IPS DF 6.9 (cell line): ENCODE measurements around the gene ID2.
"Not testable (repeated sequence)": the region's sequence is repeated elsewhere in the genome, so short reads cannot be mapped to it uniquely, and the experiment has no call there.

ENCODE experiments used
- DNase-seq: peaks from one replicate; pipeline ENCODE4 v3.0.0-alpha.2; 2013; ENCODE audit warnings: low read depth, low spot score
- H3K27ac ChIP-seq: one replicate; pipeline ENCODE4 v1.5.1; 2013; ENCODE audit warnings: low read length, control low read depth
- H3K27me3 ChIP-seq: 2 replicates; pipeline ENCODE4 v1.6.1; 2013; ENCODE audit warnings: mild to moderate bottlenecking, low read length; ENCODE audit not compliant: control insufficient read depth, insufficient read depth
- H3K36me3 ChIP-seq: 2 replicates; pipeline ENCODE4 v1.6.1; 2013; ENCODE audit warnings: low read length; ENCODE audit not compliant: control insufficient read depth, insufficient read depth
- H3K4me1 ChIP-seq: 2 replicates; pipeline ENCODE4 v1.6.1; 2013; ENCODE audit warnings: low read length; ENCODE audit not compliant: control insufficient read depth, insufficient read depth
- H3K4me3 ChIP-seq: 2 replicates; pipeline ENCODE4 v1.5.1; 2013; ENCODE audit warnings: mild to moderate bottlenecking, low read length
- H3K9me3 ChIP-seq: 2 replicates; pipeline ENCODE4 v1.6.1; 2013; ENCODE audit warnings: low read length, inconsistent platforms; ENCODE audit not compliant: control insufficient read depth, insufficient read depth
- WGBS: extraction: QIAGEN DNeasy Blood & Tissue Kit; methylation state at CpG from one replicate; pipeline ENCODE4 v1.1.7; 2013; ENCODE audit warnings: mixed read lengths, missing lambda C conversion rate; ENCODE audit not compliant: insufficient read length, insufficient coverage; 5-methylcytosine and 5-hydroxymethylcytosine counted together

ID2 gene

DNA sequence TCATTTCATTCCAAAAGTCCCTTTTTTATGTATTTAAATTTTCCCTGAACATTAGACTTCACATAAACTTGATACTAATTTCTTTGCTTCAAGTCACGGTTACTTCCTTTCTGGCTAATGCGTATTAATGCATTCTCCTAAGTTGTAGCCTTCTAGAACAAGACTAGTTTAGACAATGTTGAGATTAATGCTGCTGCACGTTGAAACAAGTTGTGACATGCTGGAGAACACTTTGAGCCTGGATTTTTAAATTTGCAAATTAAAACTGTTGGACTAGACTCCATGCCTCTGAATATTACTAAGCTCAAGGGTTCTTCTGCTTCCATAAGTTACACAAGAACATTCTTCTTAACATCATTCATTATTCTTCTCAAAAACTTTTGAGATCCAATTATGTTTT, 29.1 kb downstream of the ID2 start:
- no peaks in the 10 kb centered on the region for H3K9me3 ChIP-seq
- WGBS: no CpG with 5 or more reads among the region's 3 CpGs
- no peak for DNase-seq

DNA sequence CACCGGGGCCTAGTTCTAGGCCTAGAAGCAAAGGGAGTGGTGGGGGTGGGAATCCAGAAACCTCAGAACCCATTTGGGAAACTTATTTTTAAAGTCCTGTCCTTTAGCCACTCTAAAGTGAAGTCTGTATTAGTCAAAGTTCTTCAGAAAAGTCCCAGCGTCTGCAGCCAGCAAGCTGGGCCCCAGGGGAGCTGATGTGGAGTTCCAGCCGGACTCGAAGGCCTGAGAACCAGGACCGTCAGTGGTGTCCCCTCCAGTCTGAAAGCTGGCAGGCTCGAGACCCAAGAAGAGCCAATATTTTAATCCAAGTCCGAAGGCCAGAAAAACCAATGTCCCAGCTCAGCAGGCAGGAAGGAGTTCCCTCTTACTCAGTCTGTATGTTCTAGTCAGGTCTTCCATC, 32.4 kb downstream of the ID2 start:
- H3K36me3 ChIP-seq: no peaks in the 10 kb centered on the region
- H3K4me3 ChIP-seq: no peak overlapping the region
- DNase-seq: no peak
- no peak overlapping the region for H3K27ac ChIP-seq
- no peaks in the 10 kb centered on the region for H3K27me3 ChIP-seq
- no CpG with 5 or more reads among the region's 7 CpGs for WGBS
- no peaks in the 10 kb centered on the region for H3K4me1 ChIP-seq
- no peaks in the 10 kb centered on the region for H3K9me3 ChIP-seq

More for the DNA sequence above, 29.1 kb downstream of the ID2 start:
- Histone ChIP-seq H3K27me3 (no peaks in the 10 kb centered on the region), H3K4me1 (no peaks in the 10 kb centered on the region), H3K36me3 (no peaks in the 10 kb centered on the region), H3K4me3 (no peak overlapping the region), H3K27ac (no peak overlapping the region)

DNA sequence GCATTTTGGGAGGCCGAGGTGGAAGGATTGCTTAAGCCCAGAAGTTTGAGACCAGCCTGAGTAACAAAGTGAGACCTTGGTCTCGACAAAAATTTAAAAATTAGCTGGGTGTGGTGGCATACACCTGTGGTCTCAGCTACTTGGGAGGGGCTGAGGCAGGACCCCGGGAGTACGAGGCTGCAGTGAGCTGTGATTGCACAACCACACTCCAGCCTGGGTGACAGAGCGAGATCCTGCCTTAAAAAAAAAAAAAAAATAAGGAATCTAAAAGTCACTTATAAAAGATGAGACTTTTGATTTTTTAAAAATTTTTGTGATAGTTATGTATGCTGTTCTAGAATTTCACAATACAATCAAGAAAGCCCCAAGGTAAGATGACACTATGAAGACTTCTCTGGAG, 33.1 kb downstream of the ID2 start:
- Histone ChIP-seq H3K27ac (no peak overlapping the region), H3K36me3 (no peaks in the 10 kb centered on the region)
- WGBS: no CpG with 5 or more reads among the region's 5 CpGs

DNA sequence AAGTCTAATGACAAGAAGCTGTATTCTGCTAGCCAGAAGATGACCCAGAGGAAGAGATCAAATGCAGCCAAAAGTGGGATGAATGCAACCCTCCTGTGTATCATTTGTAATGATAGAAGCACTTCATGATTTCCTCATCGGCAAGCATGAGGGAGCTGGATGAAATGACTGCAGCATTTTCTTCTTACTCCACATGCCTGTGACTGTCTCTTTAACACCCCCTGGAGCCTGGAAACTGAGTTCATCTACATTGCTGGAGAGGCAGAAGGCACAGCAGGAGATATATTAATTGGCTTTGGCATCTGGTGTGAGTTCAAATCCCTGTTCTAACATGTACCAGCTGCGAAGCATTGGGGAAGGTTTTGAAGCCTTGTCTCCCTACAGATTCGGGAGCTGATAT, 37.7 kb downstream of the ID2 start:
- no CpG with 5 or more reads among the region's 3 CpGs for WGBS
- H3K9me3 ChIP-seq: no peaks in the 10 kb centered on the region
- no peak overlapping the region for H3K27ac ChIP-seq
- H3K36me3 ChIP-seq: no peaks in the 10 kb centered on the region
- no peak overlapping the region for H3K4me3 ChIP-seq
- no peaks in the 10 kb centered on the region for H3K27me3 ChIP-seq
- no peaks in the 10 kb centered on the region for H3K4me1 ChIP-seq
- no peak for DNase-seq

More for the DNA sequence above, 33.1 kb downstream of the ID2 start:
- Histone ChIP-seq H3K9me3 (no peaks in the 10 kb centered on the region), H3K4me1 (no peaks in the 10 kb centered on the region), H3K4me3 (no peak overlapping the region), H3K27me3 (no peaks in the 10 kb centered on the region)
- DNase-seq: no peak

DNA sequence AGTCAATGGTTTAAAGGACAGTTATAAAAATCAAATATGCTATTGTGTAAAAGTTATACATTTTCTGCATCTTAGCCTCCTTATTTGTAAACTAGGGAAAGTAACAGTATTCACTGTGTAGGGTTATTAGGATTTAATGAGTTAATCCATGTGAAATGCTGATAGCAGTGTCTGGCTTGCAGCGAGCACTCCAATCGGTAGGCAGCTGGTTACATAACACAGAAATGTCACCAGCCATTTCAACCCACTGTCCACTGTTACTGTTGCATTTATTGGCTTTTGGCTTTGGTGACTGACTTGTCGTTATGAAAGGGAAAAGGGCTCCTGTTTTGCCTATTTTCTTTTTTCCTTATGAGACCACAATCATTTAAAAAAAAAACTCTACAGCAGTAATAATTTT, 38.9 kb downstream of the ID2 start:
- Histone ChIP-seq H3K27me3 (no peaks in the 10 kb centered on the region), H3K4me3 (no peak overlapping the region), H3K9me3 (no peaks in the 10 kb centered on the region), H3K36me3 (no peaks in the 10 kb centered on the region), H3K4me1 (no peaks in the 10 kb centered on the region), H3K27ac (no peak overlapping the region)
- no CpG with 5 or more reads among the region's 3 CpGs for WGBS
- DNase-seq: no peak

DNA sequence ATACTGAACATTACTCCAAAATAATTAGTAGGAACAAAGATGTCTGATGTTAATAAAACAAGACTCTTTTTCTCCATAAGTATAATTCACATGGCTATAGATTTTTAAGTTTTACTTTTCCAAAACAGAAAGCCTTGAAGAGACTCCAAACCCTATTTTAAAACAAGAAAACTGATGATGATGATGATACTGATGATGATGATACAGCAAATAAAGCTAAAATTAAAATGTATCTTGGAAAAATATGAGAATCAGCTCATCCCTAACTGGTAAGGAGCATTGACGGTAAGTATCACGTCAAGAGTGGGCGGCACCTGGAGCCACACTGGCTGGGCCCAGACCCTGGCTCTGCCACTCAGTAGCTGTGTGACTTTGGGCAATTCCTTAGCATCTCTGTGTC, 39.6 kb downstream of the ID2 start:
- Histone ChIP-seq H3K36me3 (no peaks in the 10 kb centered on the region), H3K4me1 (no peaks in the 10 kb centered on the region), H3K27ac (no peak overlapping the region), H3K4me3 (no peak overlapping the region), H3K9me3 (no peaks in the 10 kb centered on the region), H3K27me3 (no peaks in the 10 kb centered on the region)
- no peak for DNase-seq
- no CpG with 5 or more reads among the region's 3 CpGs for WGBS

DNA sequence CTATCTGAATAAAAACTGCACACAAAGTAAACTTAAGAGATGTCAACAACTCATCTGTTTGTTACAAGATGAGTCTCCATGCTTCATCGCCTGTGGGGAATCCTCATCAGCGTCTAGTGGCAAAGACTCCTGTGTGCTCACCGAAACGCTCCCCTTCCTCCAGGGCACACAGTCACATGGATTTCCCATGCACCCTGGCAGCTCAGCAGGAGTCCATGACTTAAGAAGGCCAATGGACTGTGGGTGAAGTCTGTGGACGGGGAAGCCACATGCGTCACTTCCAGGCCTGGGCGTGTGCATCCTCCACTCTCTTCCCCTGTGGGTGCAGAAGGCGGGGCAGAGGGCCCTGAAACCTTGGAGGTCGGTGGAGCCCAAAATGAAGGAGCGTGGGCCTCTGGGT, 41.1 kb downstream of the ID2 start:
- H3K4me1 ChIP-seq: no peaks in the 10 kb centered on the region
- H3K4me3 ChIP-seq: no peak overlapping the region
- no peak for DNase-seq
- H3K27ac ChIP-seq: no peak overlapping the region
- H3K27me3 ChIP-seq: no peaks in the 10 kb centered on the region
- WGBS: no CpG with 5 or more reads among the region's 10 CpGs
- H3K36me3 ChIP-seq: no peaks in the 10 kb centered on the region
- H3K9me3 ChIP-seq: no peaks in the 10 kb centered on the region

DNA sequence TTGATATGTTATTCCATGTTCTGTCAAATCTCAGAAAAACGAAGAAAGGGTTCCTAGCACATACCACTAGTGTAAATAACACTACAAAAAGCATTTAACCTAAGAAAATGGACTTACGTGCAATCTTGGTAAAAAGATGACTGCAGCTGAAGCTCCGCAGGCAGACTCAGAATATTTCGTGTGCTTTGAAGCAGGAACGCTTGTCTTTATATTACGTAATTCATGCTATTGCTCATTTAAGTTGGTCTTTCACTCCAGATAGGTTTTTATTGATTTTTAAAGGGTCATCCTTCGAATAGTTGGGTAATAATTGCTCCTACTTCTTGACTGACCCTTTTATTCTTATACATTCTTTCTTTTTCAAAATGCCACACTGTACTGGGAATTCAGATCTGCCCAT, 44.0 kb downstream of the ID2 start:
- WGBS: no CpG with 5 or more reads among the region's 7 CpGs
- H3K4me3 ChIP-seq: no peak overlapping the region
- H3K36me3 ChIP-seq: no peaks in the 10 kb centered on the region
- no peak overlapping the region for H3K27ac ChIP-seq
- DNase-seq: no peak
- no peaks in the 10 kb centered on the region for H3K27me3 ChIP-seq
- no peaks in the 10 kb centered on the region for H3K4me1 ChIP-seq
- H3K9me3 ChIP-seq: no peaks in the 10 kb centered on the region

DNA sequence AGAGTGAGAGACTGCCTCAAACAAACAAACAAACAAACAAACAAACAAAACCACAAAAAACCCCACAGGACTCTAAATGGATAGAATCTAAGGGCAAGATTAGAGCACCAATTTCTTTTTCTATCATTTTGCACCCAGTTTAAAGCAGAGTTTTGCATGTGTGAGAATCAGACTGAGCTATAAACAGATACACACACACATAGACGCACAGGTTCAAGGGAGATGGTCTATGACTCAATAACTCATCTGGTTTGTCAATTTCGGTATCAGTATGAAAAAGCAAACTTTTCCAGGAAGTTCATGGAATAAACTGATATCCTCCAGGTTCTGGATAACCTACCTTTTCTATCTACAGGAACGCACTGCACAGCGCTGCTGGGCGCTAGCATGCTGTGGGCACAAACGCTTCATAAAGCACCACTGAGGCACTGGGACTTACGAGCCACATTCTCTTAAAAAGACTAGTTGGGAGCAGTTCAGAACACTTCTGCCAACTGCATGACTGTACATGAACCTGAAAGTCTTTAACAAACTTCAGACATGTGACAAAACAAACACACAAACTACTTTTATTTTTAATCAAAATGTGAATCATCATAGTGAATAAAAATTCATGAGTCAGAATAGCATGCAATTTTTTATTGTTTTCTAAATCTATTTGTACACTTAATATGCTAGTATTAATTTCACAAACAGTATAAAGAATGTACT, 46.6 kb downstream of the ID2 start:
- Histone ChIP-seq H3K27me3 (no peaks in the 10 kb centered on the region; the same call in 1 of the 2 replicates), H3K27ac (no peak overlapping the region), H3K4me3 (no peak overlapping the region), H3K4me1 (no peaks in the 10 kb centered on the region), H3K36me3 (no peaks in the 10 kb centered on the region; the same call in 1 of the 2 replicates), H3K9me3 (no peaks in the 10 kb centered on the region)
- DNase-seq: no peak
- WGBS: no CpG with 5 or more reads among the region's 7 CpGs

DNA sequence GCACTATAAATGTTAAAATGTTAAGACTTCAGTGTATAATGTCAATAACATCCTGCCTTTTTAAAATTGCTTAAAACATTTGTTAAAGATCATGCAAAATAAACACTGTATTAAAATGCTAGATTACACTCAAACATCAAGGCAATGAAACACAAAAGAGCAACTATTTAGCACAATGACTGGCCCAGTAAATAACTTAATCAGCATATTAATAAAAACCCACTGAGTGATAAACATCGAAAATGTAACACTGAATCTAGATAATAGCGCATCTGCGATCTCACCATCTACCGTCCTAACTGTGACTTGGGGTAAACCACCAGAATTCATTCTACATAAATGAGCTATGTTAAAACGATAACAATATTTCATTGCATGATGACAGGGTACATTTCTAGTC, 47.2 kb downstream of the ID2 start:
- H3K27ac ChIP-seq, H3K27me3 ChIP-seq, DNase-seq, H3K4me3 ChIP-seq, H3K36me3 ChIP-seq, H3K4me1 ChIP-seq, H3K9me3 ChIP-seq: not testable (repeated sequence)
- WGBS: no CpG with 5 or more reads among the region's 5 CpGs

DNA sequence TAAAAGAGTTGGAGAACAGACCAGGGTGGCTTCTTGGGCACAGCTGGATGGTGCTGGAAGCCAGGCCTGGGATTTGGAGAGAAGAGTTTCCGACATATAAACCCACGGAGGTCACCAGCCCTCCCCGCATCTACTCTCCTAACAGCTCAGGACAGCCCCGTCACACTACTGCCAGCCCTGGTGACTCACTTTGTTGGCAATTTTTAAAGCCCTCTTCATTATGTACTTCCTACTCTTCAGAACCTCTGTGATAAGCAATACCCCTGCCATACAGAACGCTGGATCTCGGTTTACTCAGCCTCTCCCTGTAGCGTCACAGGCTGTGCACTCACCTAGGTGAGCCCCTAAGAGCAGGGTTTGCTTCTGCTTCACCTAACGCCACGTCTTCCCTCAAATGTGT, 48.1 kb downstream of the ID2 start:
- WGBS: no CpG with 5 or more reads among the region's 9 CpGs
- H3K9me3 ChIP-seq: no peaks in the 10 kb centered on the region
- H3K27ac ChIP-seq: no peak overlapping the region
- DNase-seq: no peak
- no peaks in the 10 kb centered on the region for H3K4me1 ChIP-seq
- no peaks in the 10 kb centered on the region; the same call in 1 of the 2 replicates for H3K27me3 ChIP-seq
- no peak overlapping the region for H3K4me3 ChIP-seq
- no peaks in the 10 kb centered on the region; the same call in 1 of the 2 replicates for H3K36me3 ChIP-seq
